GM19455 (cell line): ENCODE results near the gene KARS1.

Source experiments
- ATAC-seq: cut with Tn5 transposase; IDR thresholded peaks from one replicate; pipeline ENCODE4 v1.9.1; 2021; ENCODE audit not compliant: unreplicated experiment

Gene KARS1

DNA sequence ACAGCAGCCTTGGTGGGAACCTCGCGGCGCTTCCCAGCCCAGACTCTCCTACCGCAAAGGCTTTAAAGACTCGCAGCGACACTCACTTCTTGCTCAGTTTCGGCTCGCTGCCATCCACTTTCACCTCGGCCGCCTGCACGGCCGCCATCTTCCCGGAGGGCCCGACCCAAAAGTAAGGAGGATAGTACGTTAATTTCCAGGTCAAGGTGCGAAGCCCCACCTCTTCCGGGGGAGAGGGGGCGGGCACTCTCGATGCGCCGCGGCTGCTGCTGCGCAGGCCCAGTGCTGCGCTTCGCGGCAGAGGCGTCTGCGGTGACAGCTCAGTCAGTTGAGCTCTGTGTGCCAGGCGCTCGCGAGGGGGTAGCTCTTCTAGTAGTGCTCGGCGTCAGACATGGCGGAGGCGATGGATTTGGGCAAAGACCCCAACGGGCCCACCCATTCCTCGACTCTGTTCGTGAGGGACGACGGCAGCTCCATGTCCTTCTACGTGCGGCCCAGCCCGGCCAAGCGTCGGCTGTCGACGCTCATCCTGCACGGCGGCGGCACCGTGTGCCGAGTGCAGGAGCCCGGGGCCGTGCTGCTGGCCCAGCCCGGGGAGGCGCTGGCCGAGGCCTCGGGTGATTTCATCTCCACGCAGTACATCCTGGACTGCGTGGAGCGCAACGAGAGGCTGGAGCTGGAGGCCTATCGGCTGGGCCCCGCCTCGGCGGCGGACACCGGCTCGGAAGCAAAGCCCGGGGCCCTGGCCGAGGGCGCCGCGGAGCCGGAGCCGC is at the start of gene KARS1, which contains the start of gene TERF2IP:
Gene KARS1 (minus strand): TSS at position 174 of the 773 bp plus-strand sequence. CDS start 26 bp downstream, at position 148.
Gene TERF2IP (plus strand): TSS at position 282 of the 773 bp plus-strand sequence. CDS start 110 bp downstream, at position 392.
- ATAC-seq, result peak; percentile 82

- ATAC-seq, result no peak
Measured at GRCh38 chr16:75695708-75696107, 48.2 kb upstream of the KARS1 start.

DNA sequence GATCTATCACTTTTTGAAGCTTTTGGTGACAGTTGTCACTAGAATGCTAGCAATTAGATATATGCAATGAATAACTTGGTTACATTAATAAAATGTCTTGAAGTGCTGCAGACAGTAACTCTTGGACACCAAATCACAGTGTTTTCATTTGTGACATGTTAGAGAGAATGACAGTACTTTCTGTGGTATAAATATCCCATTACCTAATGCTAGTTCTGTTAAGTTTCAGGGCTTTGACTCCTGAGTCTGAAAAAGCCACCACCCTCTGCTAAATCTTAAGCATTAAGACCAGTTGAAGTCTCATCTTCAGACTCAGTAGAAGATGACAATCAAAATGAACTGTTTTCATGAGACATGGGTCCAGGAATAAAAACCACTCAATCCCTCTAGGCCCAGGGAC is 39.9 kb upstream of the KARS1 start:
- no peak for ATAC-seq

DNA sequence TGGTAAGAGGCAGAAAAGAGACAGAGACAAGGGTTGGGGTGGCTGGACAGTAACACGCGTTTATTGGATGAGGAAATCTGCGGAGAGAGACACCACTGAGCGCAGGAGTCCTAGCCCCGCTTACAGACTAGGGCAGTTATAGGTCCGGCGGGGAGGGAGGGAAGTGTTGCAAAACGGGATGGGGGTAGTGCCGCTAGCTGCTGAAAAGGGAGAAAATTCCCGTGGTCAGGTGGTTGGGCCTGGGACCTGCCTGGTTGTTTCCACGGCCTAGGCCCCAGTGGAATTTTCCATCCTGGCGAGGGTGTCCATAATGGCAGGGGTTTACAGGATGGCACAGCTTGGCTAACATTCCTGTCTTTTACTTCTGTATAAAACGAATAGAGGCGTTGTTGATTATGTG is 34.8 kb upstream of the KARS1 start:
- no peak for ATAC-seq

DNA sequence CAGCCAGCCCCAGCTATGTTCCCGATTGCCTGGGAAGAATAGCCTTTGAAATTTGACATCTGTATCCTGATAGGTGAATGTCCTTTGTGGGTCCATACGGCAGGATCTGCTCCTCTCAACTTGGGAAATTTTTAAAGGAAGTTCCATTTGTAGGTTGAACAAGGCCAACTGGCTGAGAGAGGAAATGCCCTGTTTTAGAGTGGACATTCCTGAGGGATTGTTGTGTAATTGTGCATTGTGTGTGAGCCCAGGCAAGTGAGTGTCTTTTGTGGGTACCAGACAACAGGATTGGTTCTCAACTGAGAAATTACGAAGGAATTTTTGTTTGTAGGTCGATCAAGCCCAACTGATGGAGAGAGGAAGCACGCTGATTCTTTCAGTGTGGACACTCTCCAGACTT is 31.9 kb upstream of the KARS1 start:
- no peak for ATAC-seq

DNA sequence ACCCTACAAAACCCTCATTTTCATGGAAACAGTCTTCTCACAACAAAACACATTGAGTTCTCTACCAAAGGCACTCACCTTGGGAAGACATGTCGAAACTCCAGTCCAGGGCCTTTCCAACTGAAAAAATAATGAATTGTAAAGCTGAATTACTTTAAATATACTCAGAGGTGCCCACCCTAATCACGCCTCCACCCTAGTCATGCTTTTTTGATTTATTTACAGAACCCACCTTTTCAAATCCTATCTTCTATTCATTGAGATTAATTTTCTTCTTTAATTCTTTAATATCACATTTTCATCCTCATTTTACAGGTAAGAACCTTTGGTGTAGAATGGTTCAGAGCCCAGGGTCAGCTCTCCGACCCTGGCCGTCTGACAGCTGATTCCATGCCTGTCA is 29.4 kb upstream of the KARS1 start, which contains the start of gene CPHXL2:
Gene CPHXL2 (minus strand): TSS at position 101 of the 400 bp plus-strand sequence. CDS start 10 bp downstream, at position 91.
- ATAC-seq, result no peak

GRCh38 chr16:75667503-75667902 is 20.0 kb upstream of the KARS1 start:
- no peak for ATAC-seq

GRCh38 chr16:75660726-75661302 is 13.3 kb upstream of the KARS1 start:
- no peak for ATAC-seq

DNA sequence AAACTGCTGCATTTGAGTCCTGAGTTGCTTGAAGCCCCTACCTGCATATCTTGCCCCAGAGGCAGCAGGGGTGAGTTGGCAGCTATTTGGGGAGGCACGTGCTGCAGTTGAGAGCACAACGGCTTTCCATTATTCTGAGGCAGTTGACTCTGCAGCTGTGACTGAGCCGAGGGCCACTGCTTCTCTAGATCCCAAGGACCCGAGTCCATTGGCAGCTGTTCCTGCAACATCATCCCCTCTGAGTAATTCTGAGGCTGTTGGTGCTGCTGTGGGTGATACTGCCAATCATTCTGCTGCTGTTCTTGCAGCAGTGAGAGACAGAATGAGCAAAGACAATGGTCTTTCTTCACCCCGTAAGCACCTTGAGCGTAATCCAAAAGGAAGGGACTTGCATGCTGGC is 12.9 kb upstream of the KARS1 start:
- no peak for ATAC-seq

- ATAC-seq, result no peak
Measured at GRCh38 chr16:75658175-75658574, 10.7 kb upstream of the KARS1 start.

GRCh38 chr16:75653922-75654321 is 6.5 kb upstream of the KARS1 start:
- no peak for ATAC-seq

DNA sequence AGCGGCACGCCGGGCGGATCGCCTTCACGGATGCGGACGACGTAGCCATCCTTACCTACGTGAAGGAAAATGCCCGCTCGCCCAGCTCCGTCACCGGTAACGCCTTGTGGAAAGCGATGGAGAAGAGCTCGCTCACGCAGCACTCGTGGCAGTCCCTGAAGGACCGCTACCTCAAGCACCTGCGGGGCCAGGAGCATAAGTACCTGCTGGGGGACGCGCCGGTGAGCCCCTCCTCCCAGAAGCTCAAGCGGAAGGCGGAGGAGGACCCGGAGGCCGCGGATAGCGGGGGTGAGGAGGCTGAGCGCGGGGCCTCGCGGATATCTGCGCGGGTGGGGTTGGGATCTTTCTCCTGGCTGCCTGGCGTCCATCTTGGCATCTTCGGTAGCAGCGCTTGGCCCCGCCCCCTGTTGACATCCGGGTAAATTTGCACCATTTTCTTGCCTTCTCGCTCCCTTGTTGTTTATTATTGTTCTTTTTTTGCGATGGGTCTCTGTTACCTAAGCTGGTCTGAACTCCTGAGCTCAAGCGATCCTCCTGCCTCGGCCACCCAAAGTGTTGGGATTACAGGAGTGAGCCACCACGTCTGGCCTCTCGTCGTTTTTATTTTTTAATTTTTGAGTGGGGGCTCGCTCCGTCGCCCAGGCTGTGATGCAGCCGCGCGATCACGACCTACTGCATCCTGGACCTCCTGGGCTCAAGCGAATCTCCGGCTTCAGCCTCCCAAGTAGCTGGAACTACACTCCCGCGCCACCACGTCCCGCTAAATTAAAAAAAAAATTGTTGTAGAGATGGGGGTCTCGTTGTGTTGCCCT is 1.0 kb upstream of the KARS1 start:
- peak; percentile 43 for ATAC-seq

DNA sequence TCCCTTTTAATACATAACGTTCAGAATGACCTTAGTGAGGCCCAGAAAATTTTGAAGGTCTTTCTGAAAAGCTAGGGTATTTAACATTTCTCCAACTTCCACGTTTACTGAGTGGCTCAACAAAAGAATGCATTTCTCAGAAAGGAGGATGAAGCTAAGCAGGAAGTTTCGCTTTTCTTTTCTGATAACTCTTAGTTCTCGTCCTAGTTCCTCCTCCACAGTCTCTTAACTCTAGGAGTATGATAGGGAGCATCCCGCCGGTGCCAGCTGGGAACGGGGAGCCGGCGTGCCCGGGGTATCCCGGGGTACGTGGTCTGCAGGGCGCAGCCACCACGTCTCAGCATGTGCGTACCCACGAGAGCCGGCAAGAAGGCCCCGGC is 363 bp downstream of the KARS1 start:
- peak; percentile 27 for ATAC-seq

DNA sequence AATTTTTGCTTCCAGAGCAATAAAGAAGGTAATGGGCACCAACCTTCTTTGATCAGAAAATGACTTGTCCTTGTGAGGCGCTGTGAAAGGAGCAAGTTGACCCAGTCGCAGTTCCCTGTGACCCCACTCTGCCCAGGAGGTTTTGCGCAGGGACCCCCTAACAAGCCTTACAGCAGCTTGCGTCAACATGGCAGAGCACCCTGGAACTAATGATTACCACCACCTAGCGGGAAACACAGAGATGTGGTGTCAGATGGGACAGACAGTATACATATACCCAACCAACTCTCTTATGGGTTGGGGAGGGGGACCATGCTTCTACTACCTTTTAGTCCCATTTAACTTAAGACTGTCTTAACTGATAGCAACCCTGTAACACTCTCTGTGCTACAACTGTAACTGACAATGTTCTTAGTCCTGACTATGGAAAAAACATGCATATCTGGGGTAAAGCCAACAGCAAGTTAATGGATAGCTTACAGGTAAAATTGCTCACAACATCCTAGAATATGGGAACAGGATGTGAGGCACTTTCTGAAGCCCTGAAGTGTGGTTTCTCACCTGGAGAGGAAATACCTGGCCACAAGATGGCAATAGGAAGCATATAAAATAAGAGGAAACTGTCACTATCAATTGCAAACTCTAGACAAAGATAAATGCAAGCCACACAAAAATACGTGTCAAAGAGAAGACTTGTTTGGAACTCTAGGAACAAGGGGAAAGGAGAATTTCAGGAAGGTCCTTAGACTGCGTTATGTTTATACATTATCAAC is 3.0 kb downstream of the KARS1 start:
- ATAC-seq, result no peak

GRCh38 chr16:75640598-75640997 is 6.9 kb downstream of the KARS1 start:
- no peak for ATAC-seq

- ATAC-seq, result no peak
Measured at GRCh38 chr16:75635036-75635435, 12.4 kb downstream of the KARS1 start.

DNA sequence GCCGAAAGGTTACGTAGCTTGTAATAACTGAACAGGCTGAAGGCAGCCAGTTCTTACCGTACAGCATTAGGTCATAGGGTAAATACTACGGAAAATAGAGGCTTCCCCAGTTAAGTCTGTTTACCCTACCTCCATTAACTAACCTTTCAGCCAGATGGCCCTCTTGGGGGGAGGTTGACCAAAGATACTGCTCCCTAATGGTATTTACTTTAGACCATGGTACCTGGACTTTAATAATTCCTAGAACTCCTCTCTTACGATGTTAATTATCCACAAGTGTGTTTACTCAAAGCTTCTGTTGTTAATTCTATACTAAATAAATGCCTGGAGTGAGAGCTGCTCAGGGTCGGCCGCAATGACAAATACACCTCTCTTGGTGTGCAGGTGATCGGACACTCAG is 14.6 kb downstream of the KARS1 start:
- no peak for ATAC-seq

- no peak for ATAC-seq
Measured at GRCh38 chr16:75630052-75630451, 17.4 kb downstream of the KARS1 start.

GRCh38 chr16:75629132-75629531 is 18.3 kb downstream of the KARS1 start:
- ATAC-seq, result no peak

DNA sequence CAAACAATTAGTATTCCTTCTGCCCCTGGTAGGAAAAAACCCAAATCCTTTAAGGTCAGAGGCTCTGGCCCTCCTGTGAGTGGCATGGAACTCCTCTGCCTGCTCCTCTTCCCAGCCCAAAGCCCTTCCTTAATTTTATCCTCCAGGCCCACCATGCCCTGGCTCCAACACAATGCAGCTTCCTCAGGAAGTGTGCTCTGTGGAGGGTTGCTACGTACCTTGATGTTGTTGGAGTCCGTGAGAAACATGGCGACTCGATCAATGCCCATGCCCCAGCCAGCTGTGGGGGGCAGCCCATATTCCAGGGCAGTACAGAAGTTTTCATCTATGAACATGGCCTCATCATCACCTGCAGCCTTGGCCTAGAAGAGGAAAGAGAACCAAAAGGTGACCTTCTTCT is 19.1 kb downstream of the KARS1 start:
- ATAC-seq, result no peak

GRCh38 chr16:75627851-75628250 is 19.6 kb downstream of the KARS1 start:
- ATAC-seq, result no peak
